GM21717 (cell line): Measurements from ENCODE around the gene ALOX15B.

Experiments used
- ATAC-seq: cut with Tn5 transposase; IDR thresholded peaks from one replicate; pipeline ENCODE4 v1.9.1; 2021; ENCODE audit warnings: mild to moderate bottlenecking, moderate library complexity; ENCODE audit not compliant: unreplicated experiment

The ALOX15B gene, protein sequence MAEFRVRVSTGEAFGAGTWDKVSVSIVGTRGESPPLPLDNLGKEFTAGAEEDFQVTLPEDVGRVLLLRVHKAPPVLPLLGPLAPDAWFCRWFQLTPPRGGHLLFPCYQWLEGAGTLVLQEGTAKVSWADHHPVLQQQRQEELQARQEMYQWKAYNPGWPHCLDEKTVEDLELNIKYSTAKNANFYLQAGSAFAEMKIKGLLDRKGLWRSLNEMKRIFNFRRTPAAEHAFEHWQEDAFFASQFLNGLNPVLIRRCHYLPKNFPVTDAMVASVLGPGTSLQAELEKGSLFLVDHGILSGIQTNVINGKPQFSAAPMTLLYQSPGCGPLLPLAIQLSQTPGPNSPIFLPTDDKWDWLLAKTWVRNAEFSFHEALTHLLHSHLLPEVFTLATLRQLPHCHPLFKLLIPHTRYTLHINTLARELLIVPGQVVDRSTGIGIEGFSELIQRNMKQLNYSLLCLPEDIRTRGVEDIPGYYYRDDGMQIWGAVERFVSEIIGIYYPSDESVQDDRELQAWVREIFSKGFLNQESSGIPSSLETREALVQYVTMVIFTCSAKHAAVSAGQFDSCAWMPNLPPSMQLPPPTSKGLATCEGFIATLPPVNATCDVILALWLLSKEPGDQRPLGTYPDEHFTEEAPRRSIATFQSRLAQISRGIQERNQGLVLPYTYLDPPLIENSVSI

DNA sequence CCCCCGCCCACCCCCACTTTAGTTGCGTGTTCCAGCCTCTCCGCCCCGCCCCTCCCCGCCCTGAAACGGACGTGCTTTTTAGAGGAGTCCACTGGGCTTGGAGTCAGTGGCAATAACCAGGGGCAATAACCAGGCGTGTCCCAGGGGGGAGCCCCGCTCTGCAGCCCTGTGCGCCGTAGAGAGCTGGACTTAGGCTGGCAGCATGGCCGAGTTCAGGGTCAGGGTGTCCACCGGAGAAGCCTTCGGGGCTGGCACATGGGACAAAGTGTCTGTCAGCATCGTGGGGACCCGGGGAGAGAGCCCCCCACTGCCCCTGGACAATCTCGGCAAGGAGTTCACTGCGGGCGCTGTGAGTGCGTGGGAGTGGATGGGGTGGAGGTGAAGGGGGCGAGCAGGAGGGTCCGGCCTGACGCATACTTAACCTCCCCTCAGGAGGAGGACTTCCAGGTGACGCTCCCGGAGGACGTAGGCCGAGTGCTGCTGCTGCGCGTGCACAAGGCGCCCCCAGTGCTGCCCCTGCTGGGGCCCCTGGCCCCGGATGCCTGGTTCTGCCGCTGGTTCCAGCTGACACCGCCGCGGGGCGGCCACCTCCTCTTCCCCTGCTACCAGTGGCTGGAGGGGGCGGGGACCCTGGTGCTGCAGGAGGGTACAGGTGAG is at the start of gene ALOX15B:
TSS of gene ALOX15B (plus strand) at position 106 of the 657 bp plus-strand sequence. CDS start at position 203, 97 bp downstream.
- no peak for ATAC-seq

DNA sequence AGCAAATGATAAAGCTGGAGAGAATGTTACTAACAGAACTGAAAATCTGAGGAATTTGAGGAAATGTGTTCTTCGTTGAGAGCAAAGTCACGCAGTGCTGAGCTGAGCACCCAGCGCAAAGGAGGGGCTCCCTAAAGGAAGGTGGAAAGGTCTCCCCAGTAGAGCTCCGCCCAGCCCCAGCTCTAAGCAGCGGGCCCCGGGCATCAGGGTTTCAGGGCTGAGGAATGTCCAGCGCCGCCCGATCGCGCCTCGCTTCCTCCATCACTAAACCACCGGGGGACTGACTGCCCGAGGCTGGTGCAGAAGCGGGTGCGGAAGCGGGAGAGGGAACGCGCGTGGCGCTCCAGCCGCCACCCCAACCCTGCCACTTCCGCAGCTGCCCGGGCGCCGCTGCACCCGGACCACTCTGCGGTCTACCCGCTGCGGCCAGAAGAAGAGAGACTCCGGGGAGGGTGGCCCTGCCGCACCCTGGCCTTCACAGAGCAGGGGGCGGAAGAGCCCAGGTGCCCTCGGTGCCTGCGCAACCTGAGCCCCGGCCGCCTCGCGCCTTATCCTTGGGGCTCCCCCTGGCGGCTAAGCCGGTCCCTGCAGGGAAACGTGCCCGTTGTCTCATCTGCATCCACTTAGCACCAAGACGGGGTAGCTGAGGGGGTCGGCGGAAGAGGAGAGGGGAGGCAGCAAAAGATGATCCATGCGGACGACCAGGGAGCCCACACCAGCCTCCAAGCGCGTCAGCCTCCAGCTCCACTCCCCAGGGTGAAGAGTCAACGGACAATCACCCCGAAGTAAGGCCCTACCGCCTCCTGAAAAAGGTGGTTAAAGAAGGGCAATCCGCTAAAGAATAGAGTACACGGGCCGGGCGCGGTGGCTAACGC is 48.8 kb upstream of the ALOX15B start:
- no peak for ATAC-seq

DNA sequence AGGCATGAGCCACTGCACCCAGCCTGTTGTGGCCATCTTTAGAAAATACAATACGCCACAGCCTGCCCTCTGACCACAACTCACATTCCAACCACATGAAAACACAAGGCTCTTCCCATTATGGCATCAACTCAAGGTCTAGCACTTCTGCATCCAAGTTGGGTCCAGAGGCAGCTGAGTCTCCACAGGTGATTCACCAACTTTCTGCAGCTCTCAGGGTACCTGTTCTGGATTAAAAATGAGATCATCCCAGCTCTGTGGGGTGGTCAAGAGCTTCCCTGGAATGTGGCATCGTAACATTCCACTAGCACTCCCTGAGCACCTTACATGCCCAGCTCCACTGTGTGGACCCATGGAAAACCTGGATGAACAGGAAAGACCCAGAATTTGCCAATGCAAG is 46.3 kb upstream of the ALOX15B start:
- ATAC-seq = no peak

DNA sequence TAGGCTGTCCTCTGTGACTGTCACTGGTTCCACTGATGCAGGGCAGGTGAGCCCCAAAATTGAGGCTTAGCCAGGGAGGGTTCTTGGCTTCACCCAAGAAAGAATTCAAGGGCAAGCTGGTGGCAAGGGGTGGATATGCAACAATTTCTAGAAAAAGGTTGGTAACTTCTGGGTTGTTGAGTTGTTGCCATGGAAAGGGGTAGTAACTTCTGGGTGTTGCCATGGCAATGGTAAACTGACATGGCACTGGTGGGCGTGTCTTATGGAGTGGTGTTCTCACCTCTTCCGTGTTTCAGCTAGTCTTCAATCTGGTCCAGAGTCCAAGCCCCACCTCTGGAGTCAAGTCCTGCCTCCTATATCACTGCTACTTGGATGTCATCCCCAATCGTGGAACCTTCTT is 45.9 kb upstream of the ALOX15B start:
- ATAC-seq = no peak

DNA sequence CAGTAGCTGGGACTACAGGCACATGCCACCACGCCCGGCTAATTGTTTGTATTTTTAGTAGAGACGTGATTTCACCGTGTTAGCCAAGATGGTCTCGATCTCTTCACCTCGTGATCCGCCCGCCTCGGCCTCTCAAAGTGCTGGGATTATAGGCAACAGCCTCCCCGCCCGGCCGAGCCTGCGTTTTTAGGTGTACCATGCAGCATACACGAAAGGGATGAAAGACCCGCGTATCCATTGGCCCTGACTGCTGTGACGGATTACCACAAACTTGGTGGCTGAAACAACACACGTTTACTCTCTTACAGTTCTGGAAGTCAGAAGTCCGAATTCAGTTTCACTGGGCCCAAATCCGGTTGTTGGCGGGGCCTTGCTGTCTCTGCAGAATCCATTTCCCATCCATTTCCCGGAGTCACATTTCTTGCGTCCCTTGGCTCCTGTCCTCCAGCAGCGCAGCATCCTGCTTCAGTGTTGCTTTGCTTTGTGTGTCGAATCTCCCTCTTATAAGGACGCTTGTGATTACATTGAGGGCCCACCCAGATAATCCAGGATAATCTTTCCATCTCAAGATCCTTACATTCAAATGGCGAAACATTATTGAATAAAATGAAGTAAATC is 44.8 kb upstream of the ALOX15B start:
- no peak for ATAC-seq

DNA sequence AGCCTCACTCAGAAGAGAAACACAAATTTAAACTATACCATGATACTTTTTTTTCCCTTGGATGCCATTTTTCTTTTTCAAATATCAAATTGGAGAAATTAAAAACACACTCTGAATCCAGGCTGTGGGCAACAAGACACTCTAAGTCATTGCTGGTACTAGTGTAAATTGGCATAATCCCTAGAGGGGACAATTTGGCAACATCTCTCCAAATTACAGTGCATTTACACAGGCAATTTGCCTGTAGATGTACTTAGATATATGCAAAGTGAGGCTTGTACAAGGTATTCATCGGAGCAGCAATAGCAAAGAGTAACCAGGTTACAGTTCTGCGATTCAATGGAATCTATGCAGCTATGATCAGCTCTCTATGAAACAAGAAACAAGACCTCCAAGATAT is 43.1 kb upstream of the ALOX15B start:
- no peak for ATAC-seq

DNA sequence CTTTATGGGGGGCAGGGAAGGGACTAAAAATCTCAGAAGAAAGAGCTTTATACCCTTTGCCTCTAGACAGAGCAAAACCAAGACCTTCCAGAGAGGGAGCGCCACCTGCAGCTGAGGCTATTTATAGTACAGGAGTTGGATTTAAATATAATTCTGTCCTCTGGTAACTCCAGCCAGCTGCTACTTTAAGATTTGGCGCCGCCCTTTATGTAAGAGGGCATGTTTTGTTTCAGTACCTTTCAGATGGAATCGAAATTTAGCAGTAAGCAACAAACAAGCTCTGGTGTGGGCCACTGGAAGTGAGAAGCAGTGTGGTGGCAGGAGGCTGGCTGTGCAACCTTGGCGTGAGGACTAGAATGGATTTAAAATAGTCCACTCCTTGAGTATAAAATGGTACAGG is 41.7 kb upstream of the ALOX15B start:
- no peak for ATAC-seq

DNA sequence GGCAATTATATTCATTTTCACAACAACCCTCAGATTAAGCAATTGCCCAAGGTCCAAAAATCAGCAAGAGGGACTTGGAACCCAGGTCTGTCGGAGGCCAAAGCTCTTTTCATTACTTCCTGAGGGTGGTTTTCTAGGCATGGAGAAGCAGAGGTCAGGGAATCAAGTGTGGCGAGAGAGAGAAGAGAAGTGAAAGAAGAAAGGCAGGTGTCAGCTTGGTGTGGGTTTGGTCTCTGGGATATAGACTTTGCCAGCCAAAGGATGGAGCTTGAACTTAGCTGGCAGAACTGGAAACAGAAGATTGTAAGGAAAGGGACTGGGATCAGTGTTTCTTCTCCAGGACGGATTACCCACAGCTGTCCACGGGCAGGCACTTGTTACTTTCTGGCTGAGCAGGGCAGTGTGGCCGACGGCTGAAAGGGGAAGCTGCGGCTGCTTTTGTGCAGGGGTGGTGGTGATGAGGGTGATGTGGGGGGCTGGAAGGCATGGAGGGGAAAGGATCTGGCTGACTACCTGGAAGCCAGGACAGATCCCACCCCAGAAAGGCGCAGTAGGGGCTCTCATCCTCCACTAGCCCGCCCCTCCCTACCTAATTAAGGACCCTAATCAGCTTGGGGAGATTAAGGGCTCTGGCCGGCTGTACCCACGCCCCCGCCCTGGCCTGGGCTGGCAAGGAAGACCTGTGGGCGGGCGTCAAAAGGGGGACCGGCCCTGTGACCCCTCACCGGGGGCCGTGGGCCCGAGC is 36.7 kb upstream of the ALOX15B start, which contains the start of gene GUCY2D:
TSS of gene GUCY2D (plus strand) at position 640 of the 745 bp plus-strand sequence. CDS start 433 bp downstream, outside the sequence.
- ATAC-seq = no peak

DNA sequence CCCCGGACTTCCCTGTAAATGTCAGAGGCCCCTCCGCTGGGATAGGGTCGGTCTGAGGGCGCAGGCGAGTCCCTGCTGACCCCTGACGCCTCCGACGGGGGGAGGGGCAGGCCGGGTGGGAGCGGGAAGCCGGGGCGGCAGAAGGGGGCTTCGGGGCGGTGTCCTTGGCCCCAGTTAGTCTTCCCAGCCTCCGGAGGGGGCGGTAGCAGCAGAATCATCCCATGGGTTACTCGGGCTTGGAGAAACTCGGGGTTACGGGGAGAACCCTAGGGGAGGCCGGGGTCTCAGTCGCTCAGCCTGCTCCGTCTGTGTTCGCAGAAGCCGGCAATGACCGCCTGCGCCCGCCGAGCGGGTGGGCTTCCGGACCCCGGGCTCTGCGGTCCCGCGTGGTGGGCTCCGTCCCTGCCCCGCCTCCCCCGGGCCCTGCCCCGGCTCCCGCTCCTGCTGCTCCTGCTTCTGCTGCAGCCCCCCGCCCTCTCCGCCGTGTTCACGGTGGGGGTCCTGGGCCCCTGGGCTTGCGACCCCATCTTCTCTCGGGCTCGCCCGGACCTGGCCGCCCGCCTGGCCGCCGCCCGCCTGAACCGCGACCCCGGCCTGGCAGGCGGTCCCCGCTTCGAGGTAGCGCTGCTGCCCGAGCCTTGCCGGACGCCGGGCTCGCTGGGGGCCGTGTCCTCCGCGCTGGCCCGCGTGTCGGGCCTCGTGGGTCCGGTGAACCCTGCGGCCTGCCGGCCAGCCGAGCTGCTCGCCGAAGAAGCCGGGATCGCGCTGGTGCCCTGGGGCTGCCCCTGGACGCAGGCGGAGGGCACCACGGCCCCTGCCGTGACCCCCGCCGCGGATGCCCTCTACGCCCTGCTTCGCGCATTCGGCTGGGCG is 35.9 kb upstream of the ALOX15B start:
- no peak for ATAC-seq

DNA sequence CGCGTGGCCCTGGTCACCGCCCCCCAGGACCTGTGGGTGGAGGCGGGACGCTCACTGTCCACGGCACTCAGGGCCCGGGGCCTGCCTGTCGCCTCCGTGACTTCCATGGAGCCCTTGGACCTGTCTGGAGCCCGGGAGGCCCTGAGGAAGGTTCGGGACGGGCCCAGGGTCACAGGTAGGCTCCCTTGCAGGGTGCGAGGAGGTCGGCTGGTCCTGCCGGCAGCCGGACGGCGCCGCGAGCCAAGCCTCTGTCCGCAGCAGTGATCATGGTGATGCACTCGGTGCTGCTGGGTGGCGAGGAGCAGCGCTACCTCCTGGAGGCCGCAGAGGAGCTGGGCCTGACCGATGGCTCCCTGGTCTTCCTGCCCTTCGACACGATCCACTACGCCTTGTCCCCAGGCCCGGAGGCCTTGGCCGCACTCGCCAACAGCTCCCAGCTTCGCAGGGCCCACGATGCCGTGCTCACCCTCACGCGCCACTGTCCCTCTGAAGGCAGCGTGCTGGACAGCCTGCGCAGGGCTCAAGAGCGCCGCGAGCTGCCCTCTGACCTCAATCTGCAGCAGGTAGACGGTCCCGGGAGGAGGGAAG is 35.2 kb upstream of the ALOX15B start:
- no peak for ATAC-seq

DNA sequence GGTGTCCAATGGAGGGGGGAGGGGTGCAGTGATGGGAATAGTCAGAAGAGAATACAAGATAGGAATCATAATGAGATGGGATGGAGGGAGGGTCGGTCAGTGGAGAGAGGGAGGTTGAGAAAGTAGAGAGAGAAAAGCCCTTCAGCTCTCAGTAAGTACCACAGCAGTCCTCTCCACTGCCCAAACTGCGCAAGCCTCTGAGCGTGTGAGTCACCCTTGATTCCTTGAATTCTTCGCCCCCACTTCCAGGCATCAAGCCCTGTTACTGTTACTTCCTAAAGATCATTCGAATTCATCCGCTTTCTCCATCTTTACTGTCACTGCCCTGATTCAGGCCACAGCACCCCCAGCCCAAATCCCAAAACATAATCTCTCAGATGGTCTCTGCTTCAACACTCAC is 34.0 kb upstream of the ALOX15B start:
- no peak for ATAC-seq

DNA sequence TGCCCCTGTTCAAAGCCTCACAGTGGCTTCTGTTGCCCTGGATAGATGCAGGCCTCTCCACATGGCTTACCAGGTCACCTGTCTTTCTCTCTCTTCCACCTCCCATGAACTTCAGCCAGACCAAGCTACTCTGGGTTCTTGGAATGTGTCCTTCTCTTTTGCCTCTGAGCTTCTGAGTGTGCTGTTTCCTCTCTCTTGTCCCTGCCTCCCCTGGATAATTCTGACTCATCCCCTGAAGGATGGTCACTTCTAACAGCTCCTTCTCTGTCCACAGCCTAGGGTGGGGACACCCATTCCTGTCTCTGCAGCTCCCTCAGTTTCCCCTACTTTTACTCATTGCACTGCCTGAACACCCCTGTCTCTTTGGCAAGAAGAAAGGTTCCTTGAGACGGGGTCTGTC is 33.5 kb upstream of the ALOX15B start:
- no peak for ATAC-seq

DNA sequence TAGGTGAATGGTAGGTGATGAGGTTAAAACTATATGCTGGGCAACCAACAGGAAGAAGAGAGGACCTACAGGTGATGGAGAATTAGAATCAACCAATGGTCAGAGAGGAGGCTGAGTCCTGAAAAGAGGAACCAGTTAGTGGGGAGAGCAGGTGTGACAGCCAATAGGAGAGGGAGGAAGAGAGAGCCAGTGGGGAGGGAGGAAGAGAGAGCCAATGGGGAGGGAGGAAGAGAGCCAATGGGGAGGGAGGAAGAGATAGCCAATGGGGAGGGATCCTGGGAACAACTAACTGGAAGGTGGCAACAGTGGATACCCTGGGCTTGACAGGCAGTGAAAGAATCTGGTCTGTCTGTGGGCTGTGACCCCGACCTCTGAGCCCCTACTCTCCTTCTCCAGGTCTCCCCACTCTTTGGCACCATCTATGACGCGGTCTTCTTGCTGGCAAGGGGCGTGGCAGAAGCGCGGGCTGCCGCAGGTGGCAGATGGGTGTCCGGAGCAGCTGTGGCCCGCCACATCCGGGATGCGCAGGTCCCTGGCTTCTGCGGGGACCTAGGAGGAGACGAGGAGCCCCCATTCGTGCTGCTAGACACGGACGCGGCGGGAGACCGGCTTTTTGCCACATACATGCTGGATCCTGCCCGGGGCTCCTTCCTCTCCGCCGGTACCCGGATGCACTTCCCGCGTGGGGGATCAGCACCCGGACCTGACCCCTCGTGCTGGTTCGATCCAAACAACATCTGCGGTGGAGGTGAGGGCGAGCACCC is 32.7 kb upstream of the ALOX15B start:
- ATAC-seq = no peak

DNA sequence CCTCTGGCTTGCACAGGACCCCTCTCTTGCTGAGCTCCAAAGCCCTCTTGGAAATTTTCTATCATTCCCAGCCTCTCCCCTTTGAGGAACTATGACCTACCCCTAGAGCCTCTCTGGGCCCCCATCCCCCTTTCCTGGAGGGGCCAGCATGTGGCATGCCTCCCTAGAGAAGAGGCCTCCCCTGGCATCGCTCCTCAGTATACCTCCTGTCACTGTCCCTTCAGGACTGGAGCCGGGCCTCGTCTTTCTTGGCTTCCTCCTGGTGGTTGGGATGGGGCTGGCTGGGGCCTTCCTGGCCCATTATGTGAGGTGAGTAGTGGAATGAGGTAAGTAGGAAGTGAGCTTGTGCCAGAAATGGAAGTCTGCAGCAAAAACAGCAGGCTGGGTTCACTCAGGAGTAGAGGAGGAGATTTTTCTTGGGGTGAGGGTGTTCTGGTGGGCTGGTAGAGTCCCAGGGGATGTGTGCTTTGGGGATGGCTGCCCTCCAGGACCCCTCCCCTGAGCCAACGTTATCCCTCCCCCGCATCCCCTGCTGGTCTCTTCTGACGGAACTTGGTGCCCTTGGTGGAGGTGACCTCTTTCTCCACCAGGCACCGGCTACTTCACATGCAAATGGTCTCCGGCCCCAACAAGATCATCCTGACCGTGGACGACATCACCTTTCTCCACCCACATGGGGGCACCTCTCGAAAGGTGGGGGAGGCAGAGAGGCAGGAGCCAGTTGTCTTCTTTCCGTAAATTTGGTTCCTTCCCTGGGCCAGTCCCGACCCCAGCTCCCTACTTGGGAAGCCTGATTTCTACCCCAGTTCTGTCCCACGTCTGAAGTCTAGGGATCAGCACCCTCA is 31.8 kb upstream of the ALOX15B start:
- no peak for ATAC-seq

DNA sequence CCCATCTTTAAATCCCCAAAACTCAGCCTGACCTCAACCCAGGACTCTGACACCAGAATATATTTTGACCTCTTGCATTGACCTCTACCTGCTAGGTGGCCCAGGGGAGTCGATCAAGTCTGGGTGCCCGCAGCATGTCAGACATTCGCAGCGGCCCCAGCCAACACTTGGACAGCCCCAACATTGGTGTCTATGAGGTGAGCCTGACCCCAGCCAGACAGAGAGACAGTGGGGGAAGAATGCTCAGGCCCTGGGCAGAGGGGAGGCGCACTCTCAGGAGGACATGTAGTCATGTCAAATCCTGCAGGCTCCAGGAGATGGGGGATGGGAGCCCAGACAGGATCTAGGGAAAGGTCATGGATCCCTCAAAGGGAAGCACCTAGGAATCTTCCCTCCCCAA is 31.0 kb upstream of the ALOX15B start:
- ATAC-seq = no peak

DNA sequence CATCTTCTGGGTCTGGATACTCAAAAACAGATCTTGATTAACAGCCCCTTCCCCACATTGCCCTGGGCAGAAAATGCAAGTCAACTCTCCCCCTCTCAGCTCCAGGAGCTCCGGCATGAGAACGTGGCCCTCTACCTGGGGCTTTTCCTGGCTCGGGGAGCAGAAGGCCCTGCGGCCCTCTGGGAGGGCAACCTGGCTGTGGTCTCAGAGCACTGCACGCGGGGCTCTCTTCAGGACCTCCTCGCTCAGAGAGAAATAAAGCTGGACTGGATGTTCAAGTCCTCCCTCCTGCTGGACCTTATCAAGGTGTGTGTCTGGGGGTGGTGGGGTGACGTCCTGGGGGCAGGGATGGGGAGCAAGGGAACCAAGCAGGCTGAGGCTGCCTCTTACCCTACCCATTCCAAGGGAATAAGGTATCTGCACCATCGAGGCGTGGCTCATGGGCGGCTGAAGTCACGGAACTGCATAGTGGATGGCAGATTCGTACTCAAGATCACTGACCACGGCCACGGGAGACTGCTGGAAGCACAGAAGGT is 26.7 kb upstream of the ALOX15B start:
- no peak for ATAC-seq
